Astrocyte of the cerebellum (primary cell): Measurements from ENCODE around the gene EPG5.
A peak's percentile ranks its signal among the peaks of the same experiment; 100 is the strongest.

Experiments used
- DNase-seq: peaks from one replicate; pipeline ENCODE4 v3.0.0-alpha.2; 2011; ENCODE audit warnings: low read depth
- H3K4me3 ChIP-seq: 2 replicates; pipeline ENCODE4 v1.5.1; 2011; ENCODE audit warnings: mild to moderate bottlenecking, low read depth, low read length, moderate library complexity
- CTCF ChIP-seq: IDR thresholded peaks from 2 replicates; pipeline ENCODE4 v1.5.1; 2012; ENCODE audit warnings: low read length, low read depth, moderate library complexity, mild to moderate bottlenecking; ENCODE audit errors: missing control alignments
- in situ Hi-C: cut with HindIII; loops from 2 replicates; pipeline ENCODE4 v1.10.0; 2017; ENCODE audit warnings: low sequenced_read_pairs

Gene EPG5

GRCh38 chr18:45839414-45840395 lies 127.4 kb downstream of the EPG5 start:
- TF ChIP-seq CTCF, result peak; percentile 86
- DNase-seq, result peak; percentile 62
- H3K4me3 ChIP-seq, result no peak overlapping the region
- in situ Hi-C loops, result no loop called here

GRCh38 chr18:45838302-45839070 lies 128.6 kb downstream of the EPG5 start:
- H3K4me3 ChIP-seq, result no peak overlapping the region
- no peak for DNase-seq
- no peak for TF ChIP-seq CTCF

GRCh38 chr18:45837283-45838070 lies 129.7 kb downstream of the EPG5 start:
- in situ Hi-C loops, result no loop called here
- no peak overlapping the region for H3K4me3 ChIP-seq
- no peak for DNase-seq
- TF ChIP-seq CTCF, result no peak

More at GRCh38 chr18:45838302-45839070, 128.6 kb downstream of the EPG5 start:
- in situ Hi-C loops, result no loop called here

- no peak overlapping the region for H3K4me3 ChIP-seq
- in situ Hi-C loops, result no loop called here
- DNase-seq, result no peak
- no peak for TF ChIP-seq CTCF
Observed at GRCh38 chr18:45836242-45837205, 130.6 kb downstream of the EPG5 start.

GRCh38 chr18:45835057-45835636 lies 132.0 kb downstream of the EPG5 start:
- TF ChIP-seq CTCF, result no peak
- DNase-seq, result no peak
- H3K4me3 ChIP-seq, result no peak overlapping the region
- in situ Hi-C loops, result no loop called here
